ENCODE results near the gene GALM. TPM values are rescaled to one million over a fixed set of nuclear protein-coding genes. Genes with fewer than 3 reads are reported as not detected.
"Not testable (repeated sequence)": the region's sequence is repeated elsewhere in the genome, so short reads cannot be mapped to it uniquely, and the experiment has no call there.

Gene GALM
- total and polyA plus RNA-seq, 4 donors, result 20.5 to 32.8 (median 26.1) TPM

GRCh38 chr2:38676681-38677080 is 10.8 kb downstream of the GALM start:
- H3K27ac ChIP-seq (ENCODE audit: low read depth in 1 of 2, low read length in 2 of 2), result peak overlapping the region in 1 of 2 donors; percentile 66
- peaks cover 5 to 23% (median 15%) of the 10 kb centered on the region in 4 donors for H3K36me3 ChIP-seq (ENCODE audit: control insufficient read depth in 4 of 4, insufficient read depth in 3 of 4, low read depth in 1 of 4, low read length in 3 of 4)
- no peaks in the 10 kb centered on the region for H3K9me3 ChIP-seq (ENCODE audit: control insufficient read depth in 4 of 4, low read length in 3 of 4)
- no peaks in the 10 kb centered on the region for H3K27me3 ChIP-seq (ENCODE audit: control insufficient read depth in 4 of 4, insufficient read depth in 4 of 4, low read length in 3 of 4)
- H3K9ac ChIP-seq (ENCODE audit: low read depth in 1 of 2, low read length in 2 of 2), result no peak overlapping the region
- WGBS, result 86% methylated on average over 6 of the region's 6 CpGs
- peaks cover 6 to 19% (median 14%) of the 10 kb centered on the region in 4 donors for H3K4me1 ChIP-seq (ENCODE audit: control insufficient read depth in 4 of 4, insufficient read depth in 4 of 4, low read length in 3 of 4)
- H3K4me3 ChIP-seq (ENCODE audit: low read depth in 1 of 3, low read length in 3 of 3), result no peak overlapping the region
- TF ChIP-seq FOXA1 (IDR thresholded peaks at IDR 0.05) (no peak), TAF1 (conservative IDR thresholded peaks at IDR 0.05) (no peak), HNF4G (IDR thresholded peaks at IDR 0.05) (no peak), JUND (IDR thresholded peaks at IDR 0.05) (no peak), GABPA (IDR thresholded peaks at IDR 0.05 in 1 of 2, conservative IDR thresholded peaks at IDR 0.05 in 1 of 2) (no peak), NR2F2 (IDR thresholded peaks at IDR 0.05) (no peak)
- no peak for DNase-seq (ENCODE audit: low spot score)

- not testable (repeated sequence) for DNase-seq (ENCODE audit: low spot score); H3K27ac ChIP-seq (ENCODE audit: low read depth in 1 of 2, low read length in 2 of 2); H3K27me3 ChIP-seq (ENCODE audit: control insufficient read depth in 4 of 4, insufficient read depth in 4 of 4, low read length in 3 of 4); H3K9ac ChIP-seq (ENCODE audit: low read depth in 1 of 2, low read length in 2 of 2); H3K9me3 ChIP-seq (ENCODE audit: control insufficient read depth in 4 of 4, low read length in 3 of 4); H3K4me3 ChIP-seq (ENCODE audit: low read depth in 1 of 3, low read length in 3 of 3)
- WGBS, result 97% methylated on average over 5 of the region's 5 CpGs
- Histone ChIP-seq H3K36me3 (ENCODE audit: control insufficient read depth in 4 of 4, insufficient read depth in 3 of 4, low read depth in 1 of 4, low read length in 3 of 4) (peaks cover 7 to 29% (median 20%) of the 10 kb centered on the region in 4 donors), H3K4me1 (ENCODE audit: control insufficient read depth in 4 of 4, insufficient read depth in 4 of 4, low read length in 3 of 4) (peaks cover 9 to 25% (median 17%) of the 10 kb centered on the region in 4 donors)
These were observed 15.0 kb downstream of the GALM start for GRCh38 chr2:38680868-38681267.

- peaks cover 9 to 27% (median 17%) of the 10 kb centered on the region in 4 donors for H3K36me3 ChIP-seq (ENCODE audit: control insufficient read depth in 4 of 4, insufficient read depth in 3 of 4, low read depth in 1 of 4, low read length in 3 of 4)
- H3K27ac ChIP-seq (ENCODE audit: low read depth in 1 of 2, low read length in 2 of 2), result no peak overlapping the region
- H3K4me1 ChIP-seq (ENCODE audit: control insufficient read depth in 4 of 4, insufficient read depth in 4 of 4, low read length in 3 of 4), result peaks cover 7 to 21% (median 15%) of the 10 kb centered on the region in 4 donors
- no peaks in the 10 kb centered on the region for H3K27me3 ChIP-seq (ENCODE audit: control insufficient read depth in 4 of 4, insufficient read depth in 4 of 4, low read length in 3 of 4)
- TF ChIP-seq REST (IDR thresholded peaks at IDR 0.05) (no peak), SP1 (IDR thresholded peaks at IDR 0.05) (no peak), RXRA (IDR thresholded peaks at IDR 0.05) (no peak), TAF1 (conservative IDR thresholded peaks at IDR 0.05) (no peak), HNF4G (IDR thresholded peaks at IDR 0.05) (no peak), MAX (IDR thresholded peaks at IDR 0.05) (no peak), CTCF (IDR thresholded peaks at IDR 0.05; ENCODE audit: low read depth, low read length, missing input control) (no peak), GABPA (IDR thresholded peaks at IDR 0.05 in 1 of 2, conservative IDR thresholded peaks at IDR 0.05 in 1 of 2) (no peak), RAD21 (IDR thresholded peaks at IDR 0.05) (no peak), JUND (IDR thresholded peaks at IDR 0.05) (no peak), HNF4A (conservative IDR thresholded peaks at IDR 0.05) (no peak), ZBTB33 (IDR thresholded peaks at IDR 0.05) (no peak), FOXA1 (IDR thresholded peaks at IDR 0.05) (no peak), FOXA2 (IDR thresholded peaks at IDR 0.05) (no peak), NR2F2 (IDR thresholded peaks at IDR 0.05) (no peak), EGR1 (IDR thresholded peaks at IDR 0.05; ENCODE audit: low read depth in 2 of 2) (no peak)
- whole genome bisulfite sequencing, result 93% methylated on average over 2 of the region's 2 CpGs
- DNase-seq (ENCODE audit: low spot score), result no peak
- H3K9ac ChIP-seq (ENCODE audit: low read depth in 1 of 2, low read length in 2 of 2), result no peak overlapping the region
- no peak overlapping the region for H3K4me3 ChIP-seq (ENCODE audit: low read depth in 1 of 3, low read length in 3 of 3)
- H3K9me3 ChIP-seq (ENCODE audit: control insufficient read depth in 4 of 4, low read length in 3 of 4), result no peaks in the 10 kb centered on the region
These were observed 16.2 kb downstream of the GALM start for GRCh38 chr2:38682008-38682575.

- H3K27me3 ChIP-seq (ENCODE audit: control insufficient read depth in 4 of 4, insufficient read depth in 4 of 4, low read length in 3 of 4); H3K4me3 ChIP-seq (ENCODE audit: low read depth in 1 of 3, low read length in 3 of 3); H3K9ac ChIP-seq (ENCODE audit: low read depth in 1 of 2, low read length in 2 of 2); DNase-seq (ENCODE audit: low spot score); H3K9me3 ChIP-seq (ENCODE audit: control insufficient read depth in 4 of 4, low read length in 3 of 4); H3K27ac ChIP-seq (ENCODE audit: low read depth in 1 of 2, low read length in 2 of 2): not testable (repeated sequence)
- Histone ChIP-seq H3K4me1 (ENCODE audit: control insufficient read depth in 4 of 4, insufficient read depth in 4 of 4, low read length in 3 of 4) (peaks cover 3 to 16% (median 10%) of the 10 kb centered on the region in 4 donors), H3K36me3 (ENCODE audit: control insufficient read depth in 4 of 4, insufficient read depth in 3 of 4, low read depth in 1 of 4, low read length in 3 of 4) (peaks cover 9 to 25% (median 17%) of the 10 kb centered on the region in 4 donors)
- WGBS, result 91% methylated on average over 10 of the region's 10 CpGs
These were observed 16.7 kb downstream of the GALM start for GRCh38 chr2:38682620-38683019.

All from liver (tissue), 9 donors.